Endothelial cell of umbilical vein (primary cell): Measurements from ENCODE around the gene TSPAN5.

Experiments
- EZH2 ChIP-seq: IDR thresholded peaks from 2 replicates; pipeline ENCODE4 v1.6.1; 2012; ENCODE audit warnings: borderline replicate concordance, low read depth, mild to moderate bottlenecking, moderate library complexity, low read length, inconsistent platforms; ENCODE audit not compliant: severe bottlenecking
- FOS ChIP-seq: IDR thresholded peaks from 2 replicates; pipeline ENCODE4 v1.6.1; 2011; ENCODE audit warnings: mild to moderate bottlenecking, low read length, moderate library complexity, borderline replicate concordance; ENCODE audit not compliant: insufficient read depth
- GATA2 ChIP-seq: IDR thresholded peaks from 2 replicates; pipeline ENCODE4 v1.7.0; 2011; ENCODE audit warnings: low read depth, mild to moderate bottlenecking, moderate library complexity, mixed read lengths, low read length; ENCODE audit not compliant: insufficient read length, insufficient read depth
- JUN ChIP-seq: IDR thresholded peaks from 2 replicates; pipeline ENCODE4 v1.6.1; 2011; ENCODE audit warnings: borderline replicate concordance, low read depth; ENCODE audit not compliant: insufficient read length, insufficient read depth
- MYC ChIP-seq: IDR thresholded peaks from one replicate; pipeline ENCODE4 v1.6.1; 2011; ENCODE audit warnings: mild to moderate bottlenecking, low read depth, low read length
- POLR2A ChIP-seq: IDR thresholded peaks from 2 replicates; pipeline ENCODE4 v1.6.1; 2012; ENCODE audit warnings: low read depth, mild to moderate bottlenecking, control low read depth, low read length
- POLR2AphosphoS5 ChIP-seq: IDR thresholded peaks from 2 replicates; pipeline ENCODE4 v1.6.1; 2012; ENCODE audit warnings: low read depth, mild to moderate bottlenecking, control low read depth, low read length, moderate library complexity; ENCODE audit not compliant: insufficient read depth
- TF ChIP-seq, protein P1 (sequence below), 2 donors: IDR thresholded peaks; 1 replicate in 1 of 2; 2 replicates in 1 of 2; pipeline ENCODE4 v1.5.1; 2011; ENCODE audit warnings: low read length in 2 of 2, mild to moderate bottlenecking in 2 of 2, moderate library complexity in 2 of 2, control low read depth in 1 of 2, inconsistent platforms in 1 of 2, low read depth in 1 of 2; ENCODE audit not compliant: insufficient read depth in 1 of 2; ENCODE audit errors: extremely low read depth in 1 of 2
- TF ChIP-seq, protein P2 (sequence below): IDR thresholded peaks from 2 replicates; pipeline ENCODE4 v1.6.1; 2011; ENCODE audit not compliant: insufficient read depth, insufficient read length

DNA sequence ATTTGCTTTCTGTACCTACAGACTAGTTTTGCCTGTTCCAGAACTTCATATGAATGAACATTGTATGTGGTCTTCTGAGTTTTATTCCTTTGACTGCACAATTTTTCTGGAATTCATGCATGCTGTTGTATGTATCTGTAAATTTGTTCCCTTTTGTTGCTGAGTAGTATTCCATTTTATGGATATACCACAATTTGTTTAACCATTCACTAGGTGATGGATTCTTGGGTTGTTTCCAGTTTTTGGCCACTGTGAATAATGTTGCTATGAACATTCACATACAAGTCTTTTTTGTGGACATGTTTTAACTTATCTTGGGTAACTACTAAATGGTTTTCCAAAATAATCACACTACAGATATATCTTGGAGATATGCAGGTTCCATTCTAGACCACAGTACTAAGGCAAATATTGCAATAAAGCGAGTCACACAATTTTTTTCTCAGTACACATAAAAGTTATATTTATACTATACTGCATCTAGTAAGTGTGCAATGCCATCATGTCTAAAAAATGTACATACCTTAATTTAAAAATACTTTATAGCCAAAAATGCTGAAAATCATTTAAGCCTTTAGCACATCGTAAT lies 58.7 kb downstream of the TSPAN5 start:
- TF ChIP-seq GATA2 (no peak), POLR2A (no peak), FOS (no peak), EZH2 (no peak), POLR2AphosphoS5 (no peak), MYC (no peak), JUN (no peak)
- TF ChIP-seq, protein P1, sequence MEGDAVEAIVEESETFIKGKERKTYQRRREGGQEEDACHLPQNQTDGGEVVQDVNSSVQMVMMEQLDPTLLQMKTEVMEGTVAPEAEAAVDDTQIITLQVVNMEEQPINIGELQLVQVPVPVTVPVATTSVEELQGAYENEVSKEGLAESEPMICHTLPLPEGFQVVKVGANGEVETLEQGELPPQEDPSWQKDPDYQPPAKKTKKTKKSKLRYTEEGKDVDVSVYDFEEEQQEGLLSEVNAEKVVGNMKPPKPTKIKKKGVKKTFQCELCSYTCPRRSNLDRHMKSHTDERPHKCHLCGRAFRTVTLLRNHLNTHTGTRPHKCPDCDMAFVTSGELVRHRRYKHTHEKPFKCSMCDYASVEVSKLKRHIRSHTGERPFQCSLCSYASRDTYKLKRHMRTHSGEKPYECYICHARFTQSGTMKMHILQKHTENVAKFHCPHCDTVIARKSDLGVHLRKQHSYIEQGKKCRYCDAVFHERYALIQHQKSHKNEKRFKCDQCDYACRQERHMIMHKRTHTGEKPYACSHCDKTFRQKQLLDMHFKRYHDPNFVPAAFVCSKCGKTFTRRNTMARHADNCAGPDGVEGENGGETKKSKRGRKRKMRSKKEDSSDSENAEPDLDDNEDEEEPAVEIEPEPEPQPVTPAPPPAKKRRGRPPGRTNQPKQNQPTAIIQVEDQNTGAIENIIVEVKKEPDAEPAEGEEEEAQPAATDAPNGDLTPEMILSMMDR (IDR thresholded peaks at IDR 0.05; ENCODE audit: extremely low read depth in 1 of 2, insufficient read depth in 1 of 2, low read depth in 1 of 2, low read length in 2 of 2): no peak
- TF ChIP-seq, protein P2, sequence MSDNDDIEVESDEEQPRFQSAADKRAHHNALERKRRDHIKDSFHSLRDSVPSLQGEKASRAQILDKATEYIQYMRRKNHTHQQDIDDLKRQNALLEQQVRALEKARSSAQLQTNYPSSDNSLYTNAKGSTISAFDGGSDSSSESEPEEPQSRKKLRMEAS: no peak
